ENCODE measurements around the gene ATP6AP1.

ATP6AP1 gene

GRCh38 chrX:154470914-154471568 lies 42.6 kb downstream of the ATP6AP1 start:
- no peak for TF ChIP-seq ZFX (IDR thresholded peaks at IDR 0.05; ENCODE audit: borderline replicate concordance)
- TF ChIP-seq CTCF (IDR thresholded peaks at IDR 0.05), result no peak
- no peak overlapping the region for H3K27ac ChIP-seq

- TF ChIP-seq CTCF (IDR thresholded peaks at IDR 0.05) (no peak), ZFX (IDR thresholded peaks at IDR 0.05; ENCODE audit: borderline replicate concordance) (no peak)
These were observed 43.6 kb downstream of the ATP6AP1 start for GRCh38 chrX:154471839-154472684.

GRCh38 chrX:154472685-154473632 lies 44.5 kb downstream of the ATP6AP1 start:
- no peak overlapping the region for H3K27ac ChIP-seq
- no peak for TF ChIP-seq ZFX (IDR thresholded peaks at IDR 0.05; ENCODE audit: borderline replicate concordance)
- TF ChIP-seq CTCF (IDR thresholded peaks at IDR 0.05), result no peak

More at GRCh38 chrX:154471839-154472684, 43.6 kb downstream of the ATP6AP1 start:
- no peak overlapping the region for H3K27ac ChIP-seq

GRCh38 chrX:154473683-154474082 lies 45.2 kb downstream of the ATP6AP1 start:
- TF ChIP-seq CTCF (IDR thresholded peaks at IDR 0.05), result no peak
- no peak for TF ChIP-seq ZFX (IDR thresholded peaks at IDR 0.05; ENCODE audit: borderline replicate concordance)
- H3K27ac ChIP-seq, result no peak overlapping the region

- peak overlapping the region; percentile 83; the same call in 1 of the 2 replicates for H3K27ac ChIP-seq
- TF ChIP-seq ZFX (IDR thresholded peaks at IDR 0.05; ENCODE audit: borderline replicate concordance) (no peak), CTCF (IDR thresholded peaks at IDR 0.05) (no peak)
These were observed 48.3 kb downstream of the ATP6AP1 start for GRCh38 chrX:154476821-154477220.

GRCh38 chrX:154477891-154478477 lies 49.5 kb downstream of the ATP6AP1 start:
- H3K27ac ChIP-seq, result peak overlapping the region; percentile 83
- TF ChIP-seq CTCF (IDR thresholded peaks at IDR 0.05), result no peak
- TF ChIP-seq ZFX (IDR thresholded peaks at IDR 0.05; ENCODE audit: borderline replicate concordance), result no peak
